SK-N-SH treated with all-trans-retinoic acid at 6 μM for 48 hours (cell line): ENCODE measurements around the gene CENPA.
"Not testable (repeated sequence)": the region's sequence is repeated elsewhere in the genome, so short reads cannot be mapped to it uniquely, and the experiment has no call there.

Experiments
- ATAC-seq: fragments of 200-7000 bp; cut with Tn5 transposase; 3 replicates; pipeline ENCODE4 v1.9.1; 2020; ENCODE audit warnings: mild to moderate bottlenecking, moderate library complexity
- ARNTL ChIP-seq: fragments of 450-650 bp; formaldehyde crosslinking; IDR thresholded peaks from 2 replicates; pipeline ENCODE4 v1.5.0; 2020; ENCODE audit warnings: low read depth, mild to moderate bottlenecking, moderate library complexity, borderline replicate concordance
- BACH2 ChIP-seq: fragments of 250-450 bp; sonication (Bioruptor Pico); IDR thresholded peaks from 2 replicates; pipeline ENCODE4 v1.9.0; 2021; ENCODE audit warnings: mild to moderate bottlenecking, borderline replicate concordance
- CREB5 ChIP-seq: fragments of 250-450 bp; sonication (Bioruptor Pico); IDR thresholded peaks from 2 replicates; pipeline ENCODE4 v1.5.1; 2020; ENCODE audit warnings: low read depth, mild to moderate bottlenecking, moderate library complexity
- CSDC2 ChIP-seq: fragments of 250-450 bp; sonication (Bioruptor Pico); IDR thresholded peaks from 2 replicates; pipeline ENCODE4 v1.5.0; 2020; ENCODE audit warnings: mild to moderate bottlenecking, moderate library complexity
- CSRNP3 ChIP-seq: fragments of 250-450 bp; sonication (Bioruptor Pico); IDR thresholded peaks from 2 replicates; pipeline ENCODE4 v1.5.1; 2021; ENCODE audit warnings: mild to moderate bottlenecking, moderate library complexity
- ESRRG ChIP-seq: fragments of 250-450 bp; sonication (Bioruptor Pico); IDR thresholded peaks from 2 replicates; pipeline ENCODE4 v1.6.1; 2021; ENCODE audit warnings: mild to moderate bottlenecking
- GLIS3 ChIP-seq: fragments of 250-450 bp; sonication (Bioruptor Pico); IDR thresholded peaks from 2 replicates; pipeline ENCODE4 v1.5.0; 2020; ENCODE audit warnings: mild to moderate bottlenecking, moderate library complexity
- ISL1 ChIP-seq: fragments of 250-450 bp; sonication (Bioruptor Pico); IDR thresholded peaks from 2 replicates; pipeline ENCODE4 v2.1.2; 2022; ENCODE audit warnings: mild to moderate bottlenecking, moderate library complexity
- OSR1 ChIP-seq: fragments of 250-450 bp; sonication (Bioruptor Pico); IDR thresholded peaks from 2 replicates; pipeline ENCODE4 v1.8.0; 2022; ENCODE audit warnings: moderate library complexity, mild to moderate bottlenecking, inconsistent platforms
- PATZ1 ChIP-seq: fragments of 250-450 bp; sonication (Bioruptor Pico); IDR thresholded peaks from 2 replicates; pipeline ENCODE4 v1.8.0; 2020; ENCODE audit warnings: mild to moderate bottlenecking, moderate library complexity, borderline replicate concordance
- POU6F1 ChIP-seq: fragments of 250-450 bp; sonication (Bioruptor Pico); IDR thresholded peaks from 2 replicates; pipeline ENCODE4 v1.8.0; 2021; ENCODE audit warnings: low read depth, mild to moderate bottlenecking, moderate library complexity, borderline replicate concordance
- PPARA ChIP-seq: fragments of 250-450 bp; sonication (Bioruptor Pico); IDR thresholded peaks from 2 replicates; pipeline ENCODE4 v1.5.0; 2020; ENCODE audit warnings: mild to moderate bottlenecking, borderline replicate concordance
- RARB ChIP-seq: fragments of 250-450 bp; sonication (Bioruptor Pico); IDR thresholded peaks from 2 replicates; pipeline ENCODE4 v1.8.0; 2021; ENCODE audit warnings: mild to moderate bottlenecking, moderate library complexity
- TCF4 ChIP-seq: fragments of 250-450 bp; sonication (Bioruptor Pico); IDR thresholded peaks from 2 replicates; pipeline ENCODE4 v1.8.0; 2021; ENCODE audit warnings: mild to moderate bottlenecking, moderate library complexity, borderline replicate concordance
- TOX ChIP-seq: fragments of 250-450 bp; sonication (Bioruptor Pico); IDR thresholded peaks from 2 replicates; pipeline ENCODE4 v1.8.0; 2021; ENCODE audit warnings: mild to moderate bottlenecking, moderate library complexity, borderline replicate concordance
- TSHZ2 ChIP-seq: fragments of 250-450 bp; sonication (Bioruptor Pico); IDR thresholded peaks from 2 replicates; pipeline ENCODE4 v1.5.0; 2020; ENCODE audit warnings: mild to moderate bottlenecking, moderate library complexity
- ZC3H10 ChIP-seq: fragments of 250-450 bp; sonication (Bioruptor Pico); IDR thresholded peaks from 2 replicates; pipeline ENCODE4 v1.5.1; 2021; ENCODE audit warnings: mild to moderate bottlenecking, moderate library complexity
- ZFP3 ChIP-seq: fragments of 250-450 bp; sonication (Bioruptor Pico); IDR thresholded peaks from 2 replicates; pipeline ENCODE4 v1.5.0; 2020; ENCODE audit warnings: mild to moderate bottlenecking, moderate library complexity
- ZFP30 ChIP-seq: fragments of 450-650 bp; formaldehyde crosslinking; IDR thresholded peaks from 2 replicates; pipeline ENCODE4 v1.5.0; 2022; ENCODE audit warnings: mild to moderate bottlenecking, moderate library complexity
- ZNF565 ChIP-seq: fragments of 450-650 bp; formaldehyde crosslinking; conservative IDR thresholded peaks from 2 replicates; pipeline ENCODE4 v1.5.0; 2020; ENCODE audit warnings: low read depth, mild to moderate bottlenecking, moderate library complexity
- ZNF70 ChIP-seq: fragments of 450-650 bp; formaldehyde crosslinking; IDR thresholded peaks from 2 replicates; pipeline ENCODE4 v1.5.0; 2020; ENCODE audit warnings: mild to moderate bottlenecking, moderate library complexity
- ZNF8 ChIP-seq: fragments of 450-650 bp; formaldehyde crosslinking; IDR thresholded peaks from 2 replicates; pipeline ENCODE4 v1.5.0; 2020; ENCODE audit warnings: mild to moderate bottlenecking, moderate library complexity

Gene CENPA

GRCh38 chr2:26757873-26758789, 27.7 kb upstream of the CENPA start (continued):
- TF ChIP-seq PPARA (no peak), ZNF565 (CRISPR knock-in tag) (no peak), TCF4 (no peak), ZC3H10 (CRISPR knock-in tag) (no peak), PATZ1 (CRISPR knock-in tag) (no peak; the same call in 1 of the 2 replicates)
- TF ChIP-seq, all 23 proteins: peak for 10

- ATAC-seq, result no peak
- TF ChIP-seq ZNF8 (CRISPR knock-in tag), result no peak
- no peak for TF ChIP-seq ZC3H10 (CRISPR knock-in tag)
- TF ChIP-seq BACH2 (CRISPR knock-in tag), result no peak
- TF ChIP-seq CSRNP3, result no peak
Observed at GRCh38 chr2:26758790-26759321, 27.0 kb upstream of the CENPA start.

GRCh38 chr2:26759845-26760244, 26.0 kb upstream of the CENPA start:
- no peak for ATAC-seq
- TF ChIP-seq ZFP3 (no peak), GLIS3 (CRISPR knock-in tag) (no peak), ARNTL (no peak), PATZ1 (CRISPR knock-in tag) (no peak), ZFP30 (no peak), POU6F1 (no peak), ZNF565 (CRISPR knock-in tag) (no peak), OSR1 (CRISPR knock-in tag) (no peak), ISL1 (no peak), BACH2 (CRISPR knock-in tag) (no peak), ESRRG (CRISPR knock-in tag) (no peak), CREB5 (CRISPR knock-in tag) (no peak), CSRNP3 (no peak), ZC3H10 (CRISPR knock-in tag) (no peak), PPARA (no peak), ZNF70 (no peak), CSDC2 (CRISPR knock-in tag) (no peak), TSHZ2 (no peak), RARB (no peak), TOX (no peak)
- TF ChIP-seq, all 23 proteins: peak for 0

GRCh38 chr2:26760991-26761390, 24.9 kb upstream of the CENPA start:
- ATAC-seq, result not testable (repeated sequence)
